GM12865 (cell line): ENCODE results near the gene UBE2E3.

Experiments used
- DNase-seq: peaks from one replicate; pipeline ENCODE4 v3.0.0; 2010; ENCODE audit warnings: low read depth
- H3K4me3 ChIP-seq: 2 replicates; pipeline ENCODE4 v1.5.1; 2011; ENCODE audit warnings: mild to moderate bottlenecking, low read depth, low read length, control low read depth
- TF ChIP-seq, protein P1 (sequence below): IDR thresholded peaks from 2 replicates; pipeline ENCODE4 v1.5.1; 2011; ENCODE audit warnings: low read length, control low read depth, low read depth, inconsistent platforms; ENCODE audit not compliant: insufficient read depth; ENCODE audit errors: missing control alignments

The UBE2E3 gene

DNA sequence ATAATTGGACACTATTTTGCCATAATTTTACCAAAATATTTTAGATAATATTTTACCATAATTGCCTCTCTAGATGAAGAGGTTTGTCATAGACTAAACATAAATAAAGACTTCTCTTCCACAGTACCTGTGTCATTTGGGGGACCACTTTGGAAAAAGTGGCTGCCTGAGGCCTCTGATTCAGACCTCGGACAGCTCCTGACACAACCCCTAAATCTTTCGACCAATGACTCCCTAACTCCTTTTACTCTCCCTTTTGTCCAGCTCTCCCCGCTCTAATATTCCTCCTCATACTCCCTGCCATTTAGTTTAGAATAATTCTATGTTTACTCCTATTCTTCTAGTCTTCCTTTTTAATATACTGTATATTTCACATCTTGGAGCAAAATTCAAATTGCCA is 36.0 kb upstream of the UBE2E3 start:
- H3K4me3 ChIP-seq, result no peak overlapping the region
- TF ChIP-seq, protein P1, sequence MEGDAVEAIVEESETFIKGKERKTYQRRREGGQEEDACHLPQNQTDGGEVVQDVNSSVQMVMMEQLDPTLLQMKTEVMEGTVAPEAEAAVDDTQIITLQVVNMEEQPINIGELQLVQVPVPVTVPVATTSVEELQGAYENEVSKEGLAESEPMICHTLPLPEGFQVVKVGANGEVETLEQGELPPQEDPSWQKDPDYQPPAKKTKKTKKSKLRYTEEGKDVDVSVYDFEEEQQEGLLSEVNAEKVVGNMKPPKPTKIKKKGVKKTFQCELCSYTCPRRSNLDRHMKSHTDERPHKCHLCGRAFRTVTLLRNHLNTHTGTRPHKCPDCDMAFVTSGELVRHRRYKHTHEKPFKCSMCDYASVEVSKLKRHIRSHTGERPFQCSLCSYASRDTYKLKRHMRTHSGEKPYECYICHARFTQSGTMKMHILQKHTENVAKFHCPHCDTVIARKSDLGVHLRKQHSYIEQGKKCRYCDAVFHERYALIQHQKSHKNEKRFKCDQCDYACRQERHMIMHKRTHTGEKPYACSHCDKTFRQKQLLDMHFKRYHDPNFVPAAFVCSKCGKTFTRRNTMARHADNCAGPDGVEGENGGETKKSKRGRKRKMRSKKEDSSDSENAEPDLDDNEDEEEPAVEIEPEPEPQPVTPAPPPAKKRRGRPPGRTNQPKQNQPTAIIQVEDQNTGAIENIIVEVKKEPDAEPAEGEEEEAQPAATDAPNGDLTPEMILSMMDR, result no peak
- DNase-seq, result no peak

DNA sequence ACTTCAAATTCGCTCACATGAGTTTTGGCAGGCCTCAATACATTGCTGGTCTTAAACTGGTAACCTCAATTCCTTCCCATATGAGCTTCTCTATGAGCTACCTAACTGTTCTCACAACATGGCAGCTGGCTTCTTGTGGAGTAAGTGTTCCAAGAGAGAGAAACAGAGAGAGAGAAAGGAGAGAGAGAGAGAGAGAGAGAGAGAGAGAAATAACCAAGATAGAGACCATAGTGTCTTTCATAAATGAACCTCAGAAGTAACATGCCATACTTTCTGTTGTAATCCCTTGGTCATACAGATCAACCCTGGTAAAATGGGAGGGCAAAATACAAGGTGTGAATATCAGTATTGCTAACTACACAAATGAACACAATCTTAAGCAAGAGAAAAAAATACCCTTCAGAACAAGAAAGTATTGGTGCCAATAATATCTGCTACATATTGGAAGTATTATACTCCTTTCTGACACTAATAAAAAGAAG is 33.2 kb upstream of the UBE2E3 start:
- TF ChIP-seq, protein P1, result no peak
- H3K4me3 ChIP-seq, result no peak overlapping the region
- no peak for DNase-seq

DNA sequence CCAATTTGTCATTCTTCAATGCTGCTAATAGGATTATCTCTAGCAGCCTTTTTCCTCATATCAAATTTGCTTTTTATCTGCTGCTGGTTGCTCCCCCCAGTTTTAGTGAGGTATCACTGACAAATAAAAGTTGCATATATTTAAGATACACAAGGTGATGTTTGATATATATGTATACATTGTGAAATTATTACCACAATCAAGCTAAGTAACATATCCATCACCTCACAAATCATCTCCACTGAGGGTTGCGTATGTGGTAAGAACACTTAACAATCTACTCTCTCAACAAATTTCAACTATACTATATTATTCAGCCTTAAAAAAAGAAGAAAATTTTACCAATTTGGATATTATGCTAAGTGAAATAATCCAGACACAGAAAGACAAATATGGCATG is 30.5 kb upstream of the UBE2E3 start:
- TF ChIP-seq, protein P1, result no peak
- no peak for DNase-seq
- no peak overlapping the region for H3K4me3 ChIP-seq

DNA sequence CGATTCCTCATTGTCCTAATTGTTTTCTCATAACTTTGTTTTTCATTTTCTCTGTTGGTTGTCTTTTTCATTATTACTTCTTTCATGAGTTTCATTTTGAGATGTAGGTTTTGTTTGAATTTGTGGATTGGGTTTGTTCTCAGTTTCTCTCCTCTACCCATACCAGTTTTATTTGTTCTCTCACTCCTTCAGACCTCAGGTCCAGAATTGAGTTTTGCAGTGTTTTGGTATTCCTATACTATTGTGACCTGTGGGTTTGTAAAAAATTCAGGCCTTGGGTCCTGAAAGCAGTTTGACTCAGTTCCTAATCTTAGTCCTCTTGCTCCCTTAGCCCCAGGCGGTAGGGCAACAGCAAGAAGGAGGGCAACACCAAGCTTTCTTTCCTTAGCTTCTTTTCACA is 28.3 kb upstream of the UBE2E3 start:
- peak; percentile 48 for DNase-seq
- TF ChIP-seq, protein P1, result no peak
- no peak overlapping the region for H3K4me3 ChIP-seq

DNA sequence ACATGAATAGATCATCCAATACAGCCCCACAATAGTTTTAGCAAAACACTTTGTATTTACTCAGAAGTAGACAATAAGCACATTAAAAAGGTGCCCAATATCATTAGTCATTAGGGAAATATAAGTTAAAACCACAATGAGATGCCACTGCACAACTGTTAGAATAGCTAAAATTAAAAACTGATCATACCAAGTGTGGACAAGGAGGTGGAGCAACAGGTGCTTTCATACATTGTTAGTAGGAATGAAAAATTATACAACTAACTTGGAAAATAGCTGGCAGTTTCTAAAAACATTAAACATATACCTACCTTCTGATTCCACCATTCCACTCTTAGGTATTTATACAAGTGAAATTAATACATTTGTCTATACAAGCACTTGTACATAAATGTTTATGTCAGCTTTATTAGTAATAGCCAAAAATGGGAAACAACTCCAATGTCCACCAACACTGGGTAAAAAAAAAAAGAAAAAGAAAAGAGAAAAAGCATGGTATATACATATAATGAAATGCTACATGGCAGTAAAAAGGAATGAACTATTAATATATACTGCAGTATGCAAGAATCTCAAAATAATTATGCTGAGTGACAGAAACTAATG is 27.6 kb upstream of the UBE2E3 start:
- TF ChIP-seq, protein P1, result no peak
- no peak for DNase-seq
- no peak overlapping the region for H3K4me3 ChIP-seq

DNA sequence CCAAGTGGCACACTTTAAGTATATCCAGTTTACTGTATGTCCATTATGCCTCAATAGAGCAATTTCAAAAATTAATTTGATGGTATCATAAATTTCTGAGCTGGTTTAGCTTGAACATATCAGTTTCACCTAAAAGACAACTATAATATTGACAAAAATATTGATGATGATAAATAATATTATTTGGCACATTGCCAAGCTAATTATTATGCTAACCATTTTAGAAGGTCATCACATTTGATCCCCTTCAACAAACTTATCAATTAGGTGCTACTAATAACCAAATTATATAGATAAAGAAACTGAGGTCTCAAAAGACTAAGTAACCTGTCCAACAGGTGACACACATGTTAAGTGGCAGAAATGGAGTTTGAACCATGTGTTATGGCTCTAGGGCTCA is 26.9 kb upstream of the UBE2E3 start:
- H3K4me3 ChIP-seq, result no peak overlapping the region
- no peak for DNase-seq
- TF ChIP-seq, protein P1, result no peak

DNA sequence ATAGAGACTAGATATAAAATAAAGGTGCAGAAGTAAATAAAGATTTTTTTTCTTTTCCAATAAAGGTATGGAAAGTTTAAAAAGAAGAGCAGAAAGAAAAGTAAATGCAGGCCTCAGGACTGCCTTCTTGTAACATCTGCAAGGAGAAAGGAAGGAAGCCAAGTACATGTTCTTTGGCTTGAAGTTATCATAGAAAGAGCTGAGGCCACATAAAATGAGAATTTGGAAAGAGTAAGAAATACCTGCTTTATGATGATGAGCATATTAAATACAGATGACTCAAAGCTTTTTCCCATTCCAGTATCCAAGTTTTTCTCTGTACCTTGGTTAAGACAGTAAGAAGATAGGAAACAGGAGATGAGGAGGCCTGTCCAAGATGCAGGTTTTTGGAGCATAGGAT is 25.3 kb upstream of the UBE2E3 start:
- TF ChIP-seq, protein P1, result no peak
- DNase-seq, result no peak
- no peak overlapping the region for H3K4me3 ChIP-seq
